H1 (cell line): ENCODE data around the gene PTPRR. TPM values are rescaled to one million over a fixed set of nuclear protein-coding genes. Genes with fewer than 3 reads are reported as not detected.

ENCODE experiments used
- CTCF ChIA-PET: fragments of 300-600 bp; sonication (Branson Sonifier 250); formaldehyde crosslinking; loops from one replicate; lab custom pipeline; 2021; ENCODE audit not compliant: partially characterized antibody; lab: Charles Lee
- POLR2A ChIA-PET: fragments of 300-600 bp; sonication (Branson Sonifier 250); formaldehyde crosslinking; loops from one replicate; lab custom pipeline; 2021; ENCODE audit warnings: inconsistent platforms; ENCODE audit not compliant: partially characterized antibody; lab: Charles Lee
- DNase-seq, 2 experiments: peaks; one replicate each; pipeline versions ENCODE4 v3.0.0 to v3.0.0-alpha.2; 2010 to 2022; ENCODE audit warnings: low spot score in 2 of 2, low read depth in 1 of 2, mixed read lengths in 1 of 2
- FAIRE-seq: peaks from 2 replicates; lab custom pipeline; 2011; peaks lifted over from hg19 to GRCh38; lab: Jason Lieb, UNC
- H2AFZ ChIP-seq: 2 replicates; pipeline ENCODE4 v1.8.1; 2012; ENCODE audit warnings: low read length, inconsistent platforms
- H2AK5ac ChIP-seq: 2 replicates; pipeline ENCODE4 v1.6.1; 2013; ENCODE audit warnings: low read depth, low read length
- H2BK120ac ChIP-seq: replicated peaks from 2 replicates; pipeline ENCODE3; 2013; ENCODE audit warnings: low read depth, low read length, inconsistent platforms
- H2BK12ac ChIP-seq: 2 replicates; pipeline ENCODE4 v1.6.1; 2013; ENCODE audit warnings: low read depth, low read length
- H2BK15ac ChIP-seq: 2 replicates; pipeline ENCODE4 v1.6.1; 2013; ENCODE audit warnings: low read length
- H2BK20ac ChIP-seq: 2 replicates; pipeline ENCODE4 v1.6.1; 2013; ENCODE audit warnings: low read length
- H2BK5ac ChIP-seq: 2 replicates; pipeline ENCODE4 v1.6.1; 2013; ENCODE audit warnings: low read depth, low read length
- H3K14ac ChIP-seq: 2 replicates; pipeline ENCODE4 v1.6.1; 2013; ENCODE audit warnings: inconsistent platforms; ENCODE audit not compliant: insufficient read length
- H3K18ac ChIP-seq: 2 replicates; pipeline ENCODE4 v1.6.1; 2013; ENCODE audit warnings: low read length; ENCODE audit errors: extremely low read depth
- H3K23ac ChIP-seq: 2 replicates; pipeline ENCODE4 v1.6.1; 2013; ENCODE audit warnings: inconsistent platforms; ENCODE audit not compliant: insufficient read length
- H3K23me2 ChIP-seq: 2 replicates; pipeline ENCODE4 v1.6.1; 2013; ENCODE audit warnings: low read depth, low read length
- H3K27ac ChIP-seq: 2 replicates; pipeline ENCODE4 v1.6.1; 2011; ENCODE audit warnings: low read depth, low read length, inconsistent platforms
- H3K27me3 ChIP-seq, 4 experiments: replicated peaks in 1 of 4; 1 replicate in 1 of 4; 2 replicates in 3 of 4; pipeline versions ENCODE4 v1.6.1 to v1.8.1; 2011 to 2013; ENCODE audit warnings: low read length in 3 of 4, mild to moderate bottlenecking in 3 of 4, inconsistent platforms in 2 of 4, mixed read lengths in 2 of 4, moderate library complexity in 1 of 4; ENCODE audit not compliant: control insufficient read depth in 3 of 4, insufficient read depth in 3 of 4; ENCODE audit errors: extremely low read depth in 1 of 4
- H3K36me3 ChIP-seq, 4 experiments: 2 replicates each; pipeline versions ENCODE4 v1.6.1 to v1.8.1; 2011 to 2013; ENCODE audit warnings: mild to moderate bottlenecking in 4 of 4, low read length in 3 of 4, moderate library complexity in 2 of 4, control low read depth in 1 of 4, inconsistent platforms in 1 of 4; ENCODE audit not compliant: insufficient read depth in 4 of 4, control insufficient read depth in 2 of 4
- H3K4ac ChIP-seq: replicated peaks from 2 replicates; pipeline ENCODE3; 2013; ENCODE audit warnings: low read length, low read depth, mixed read lengths, inconsistent platforms; ENCODE audit not compliant: insufficient read length
- H3K4me1 ChIP-seq, 4 experiments: replicated peaks in 1 of 4; 1 replicate in 1 of 4; 2 replicates in 3 of 4; pipeline versions ENCODE4 v1.6.1 to v1.8.1; 2011 to 2013; ENCODE audit warnings: low read length in 3 of 4, inconsistent platforms in 2 of 4, mixed read lengths in 1 of 4; ENCODE audit not compliant: insufficient read depth in 4 of 4, control insufficient read depth in 3 of 4
- H3K4me2 ChIP-seq, 2 experiments: 2 replicates each; pipeline versions ENCODE4 v1.6.1 to v1.8.1; 2011 to 2013; ENCODE audit warnings: low read depth in 2 of 2, low read length in 2 of 2, control low read depth in 1 of 2, inconsistent platforms in 1 of 2, mild to moderate bottlenecking in 1 of 2; ENCODE audit not compliant: insufficient read depth in 1 of 2
- H3K4me3 ChIP-seq, 4 experiments: fragments of 200-600, 300-600 bp in 1 of 4; sonication (generic), shearing (Covaris generic), sonication (Bioruptor Twin) in 1 of 4; 2 replicates each; pipeline versions ENCODE4 v1.5.1 to v1.8.1; 2011 to 2016; ENCODE audit warnings: low read length in 4 of 4, low read depth in 3 of 4, control low read depth in 2 of 4, inconsistent platforms in 2 of 4, mild to moderate bottlenecking in 2 of 4, mixed read lengths in 1 of 4, moderate library complexity in 1 of 4; ENCODE audit not compliant: insufficient read depth in 2 of 4; ENCODE audit errors: extremely low read depth in 1 of 4
- H3K56ac ChIP-seq: replicated peaks from 2 replicates; pipeline ENCODE3; 2013; ENCODE audit warnings: low read depth, mild to moderate bottlenecking, mixed read lengths, low read length, inconsistent platforms; ENCODE audit not compliant: insufficient read length
- H3K79me1 ChIP-seq: 2 replicates; pipeline ENCODE4 v1.6.1; 2013; ENCODE audit warnings: low read depth, low read length, control low read depth
- H3K79me2 ChIP-seq, 2 experiments: 2 replicates each; pipeline versions ENCODE4 v1.6.1 to v1.8.1; 2012 to 2013; ENCODE audit warnings: low read length in 2 of 2, mild to moderate bottlenecking in 2 of 2, inconsistent platforms in 1 of 2; ENCODE audit not compliant: insufficient read depth in 2 of 2, control insufficient read depth in 1 of 2
- H3K9ac ChIP-seq, 4 experiments: replicated peaks in 1 of 4; 1 replicate in 1 of 4; 2 replicates in 3 of 4; pipeline versions ENCODE4 v1.6.1 to v1.8.1; 2011 to 2013; ENCODE audit warnings: low read depth in 3 of 4, low read length in 3 of 4, control low read depth in 2 of 4, mild to moderate bottlenecking in 2 of 4, moderate library complexity in 2 of 4, inconsistent platforms in 1 of 4; ENCODE audit errors: extremely low read depth in 1 of 4
- H3K9me3 ChIP-seq, 2 experiments: 2 replicates each; pipeline versions ENCODE4 v1.6.1 to v1.8.1; 2012 to 2013; ENCODE audit warnings: mild to moderate bottlenecking in 2 of 2, moderate library complexity in 2 of 2, control low read depth in 1 of 2, inconsistent platforms in 1 of 2, low read depth in 1 of 2, low read length in 1 of 2, mixed read lengths in 1 of 2; ENCODE audit not compliant: insufficient read depth in 2 of 2
- H4K20me1 ChIP-seq, 2 experiments: replicated peaks in 1 of 2; 2 replicates each; pipeline versions ENCODE3 to v1.8.1; 2011 to 2013; ENCODE audit warnings: inconsistent platforms in 2 of 2, low read length in 2 of 2, mild to moderate bottlenecking in 1 of 2; ENCODE audit not compliant: insufficient read depth in 2 of 2, control insufficient read depth in 1 of 2
- H4K5ac ChIP-seq: 2 replicates; pipeline ENCODE4 v1.6.1; 2013; ENCODE audit warnings: low read length, low read depth, mixed read lengths, inconsistent platforms; ENCODE audit not compliant: insufficient read length
- H4K8ac ChIP-seq: 2 replicates; pipeline ENCODE4 v1.8.0; 2013; ENCODE audit warnings: mild to moderate bottlenecking, moderate library complexity, low read length, inconsistent platforms; ENCODE audit not compliant: insufficient read depth; ENCODE audit errors: extremely low read depth
- H4K91ac ChIP-seq: replicated peaks from 2 replicates; pipeline ENCODE3; 2013; ENCODE audit warnings: low read length, mixed read lengths, inconsistent platforms; ENCODE audit not compliant: insufficient read length
- JUN ChIP-seq: IDR thresholded peaks from 2 replicates; pipeline ENCODE4 v1.6.1; 2011; ENCODE audit warnings: low read depth, mild to moderate bottlenecking, improper control_type of control experiment, low read length
- POLR2A ChIP-seq, 2 experiments: IDR thresholded peaks; 1 replicate in 1 of 2; 2 replicates in 1 of 2; pipeline ENCODE4 v1.6.1; 2011; ENCODE audit warnings: low read depth in 2 of 2, low read length in 2 of 2, mild to moderate bottlenecking in 2 of 2; ENCODE audit errors: control extremely low read depth in 1 of 2
- WGBS, 2 experiments: shearing (Covaris generic) in 1 of 2; methylation state at CpG; one replicate each; pipeline versions ENCODE4 v1.1.6 to v1.1.7; 2013 to 2015; ENCODE audit warnings: low lambda C conversion rate in 2 of 2, mixed read lengths in 2 of 2, inconsistent platforms in 1 of 2, low coverage in 1 of 2, missing lambda C conversion rate in 1 of 2; ENCODE audit not compliant: insufficient replicate concordance in 2 of 2, insufficient coverage in 1 of 2, insufficient read length in 1 of 2; ENCODE audit errors: extremely low coverage in 1 of 2, missing lambda C conversion rate in 1 of 2; 5-methylcytosine and 5-hydroxymethylcytosine counted together
- polyA plus RNA-seq, 7 experiments: library from polyadenylated mRNA; depleted of rRNA in 3 of 7; stranded (reverse) in 5 of 7; unstranded in 2 of 7; fragments of >200 nt in 5 of 7; fragments of 200-250 nt in 2 of 7; gene quantifications; 1 replicate in 5 of 7; 2 replicates in 1 of 7; 4 replicates in 1 of 7; pipeline versions ENCODE4 v1.2.1 to v1.2.3, GENCODE V29; 2011 to 2013; ENCODE audit warnings: missing spikeins in 2 of 7, mixed read lengths in 2 of 7
- total RNA-seq: library from RNA; stranded (reverse); fragmentation: NEBNext Ultra II Directional; extraction: Animal tissue kit (Norgen Biotek cat#: 25700); gene quantifications from 2 replicates; pipeline ENCODE4 v1.2.1, GENCODE V29; 2021

The PTPRR gene
- total and polyA plus RNA-seq, 2 of the 8 experiments (the other 6 are each of a cell fraction or from before 2014, with no cell fraction given): 0.07 to 0.35 TPM

- Histone ChIP-seq H3K4me2 (no peak overlapping the region), H3K9ac (no peak overlapping the region), H2BK20ac (peak overlapping the region; percentile 40; the same call in 1 of the 2 replicates), H4K5ac (no peak overlapping the region), H2BK15ac (no peak overlapping the region; the same call in 1 of the 2 replicates), H4K8ac (no peak overlapping the region), H2AFZ (no peak overlapping the region), H3K9me3 (no peaks in the 10 kb centered on the region), H4K20me1 (no peaks in the 10 kb centered on the region), H2AK5ac (no peak overlapping the region), H3K79me2 (no peaks in the 10 kb centered on the region), H3K56ac (no peak overlapping the region), H3K79me1 (no peaks in the 10 kb centered on the region), H3K27ac (no peak overlapping the region), H3K23me2 (no peaks in the 10 kb centered on the region), H2BK5ac (no peak overlapping the region; the same call in 1 of the 2 replicates), H2BK120ac (no peak overlapping the region), H2BK12ac (peak overlapping the region; percentile 52; the same call in 1 of the 2 replicates), H3K23ac (no peak overlapping the region), H3K36me3 (no peaks in the 10 kb centered on the region), H3K4me1 (peaks cover 0 to 5% (median 4%) of the 10 kb centered on the region in 4 experiments; a peak in 2 of 7 replicates), H3K27me3 (no peaks in the 10 kb centered on the region), H3K18ac (no peak overlapping the region), H3K4ac (no peak overlapping the region), H3K4me3 (no peak overlapping the region), H4K91ac (no peak overlapping the region), H3K14ac (no peak overlapping the region)
- WGBS, 2 experiments: 92% methylated on average over 5 of the region's 5 CpGs; no CpG with 5 or more reads in 1 of the 2 experiments
- no peak for FAIRE-seq
- TF ChIP-seq POLR2A (IDR thresholded peaks at IDR 0.05; ENCODE audit: control extremely low read depth in 1 of 2, low read depth in 2 of 2, low read length in 2 of 2) (no peak), JUN (no peak)
- POLR2A ChIA-PET: no interaction called here
- DNase-seq: no peak
- CTCF ChIA-PET: interaction anchor here (1.1 to 1.5 kb wide), 4 partner anchors 22 to 1009 kb away, joined by 3 read pairs; no protein-coding TSS in a partner anchor
Measured at GRCh38 chr12:70691018-70691672, 229.4 kb downstream of the PTPRR start.
